HG03460 (cell line): ENCODE results near the gene GRIPAP1.

Experiments used
- ATAC-seq: cut with Tn5 transposase; IDR thresholded peaks from one replicate; pipeline ENCODE4 v1.9.1; 2021; ENCODE audit not compliant: unreplicated experiment

The GRIPAP1 gene, protein sequence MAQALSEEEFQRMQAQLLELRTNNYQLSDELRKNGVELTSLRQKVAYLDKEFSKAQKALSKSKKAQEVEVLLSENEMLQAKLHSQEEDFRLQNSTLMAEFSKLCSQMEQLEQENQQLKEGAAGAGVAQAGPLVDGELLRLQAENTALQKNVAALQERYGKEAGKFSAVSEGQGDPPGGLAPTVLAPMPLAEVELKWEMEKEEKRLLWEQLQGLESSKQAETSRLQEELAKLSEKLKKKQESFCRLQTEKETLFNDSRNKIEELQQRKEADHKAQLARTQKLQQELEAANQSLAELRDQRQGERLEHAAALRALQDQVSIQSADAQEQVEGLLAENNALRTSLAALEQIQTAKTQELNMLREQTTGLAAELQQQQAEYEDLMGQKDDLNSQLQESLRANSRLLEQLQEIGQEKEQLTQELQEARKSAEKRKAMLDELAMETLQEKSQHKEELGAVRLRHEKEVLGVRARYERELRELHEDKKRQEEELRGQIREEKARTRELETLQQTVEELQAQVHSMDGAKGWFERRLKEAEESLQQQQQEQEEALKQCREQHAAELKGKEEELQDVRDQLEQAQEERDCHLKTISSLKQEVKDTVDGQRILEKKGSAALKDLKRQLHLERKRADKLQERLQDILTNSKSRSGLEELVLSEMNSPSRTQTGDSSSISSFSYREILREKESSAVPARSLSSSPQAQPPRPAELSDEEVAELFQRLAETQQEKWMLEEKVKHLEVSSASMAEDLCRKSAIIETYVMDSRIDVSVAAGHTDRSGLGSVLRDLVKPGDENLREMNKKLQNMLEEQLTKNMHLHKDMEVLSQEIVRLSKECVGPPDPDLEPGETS

DNA sequence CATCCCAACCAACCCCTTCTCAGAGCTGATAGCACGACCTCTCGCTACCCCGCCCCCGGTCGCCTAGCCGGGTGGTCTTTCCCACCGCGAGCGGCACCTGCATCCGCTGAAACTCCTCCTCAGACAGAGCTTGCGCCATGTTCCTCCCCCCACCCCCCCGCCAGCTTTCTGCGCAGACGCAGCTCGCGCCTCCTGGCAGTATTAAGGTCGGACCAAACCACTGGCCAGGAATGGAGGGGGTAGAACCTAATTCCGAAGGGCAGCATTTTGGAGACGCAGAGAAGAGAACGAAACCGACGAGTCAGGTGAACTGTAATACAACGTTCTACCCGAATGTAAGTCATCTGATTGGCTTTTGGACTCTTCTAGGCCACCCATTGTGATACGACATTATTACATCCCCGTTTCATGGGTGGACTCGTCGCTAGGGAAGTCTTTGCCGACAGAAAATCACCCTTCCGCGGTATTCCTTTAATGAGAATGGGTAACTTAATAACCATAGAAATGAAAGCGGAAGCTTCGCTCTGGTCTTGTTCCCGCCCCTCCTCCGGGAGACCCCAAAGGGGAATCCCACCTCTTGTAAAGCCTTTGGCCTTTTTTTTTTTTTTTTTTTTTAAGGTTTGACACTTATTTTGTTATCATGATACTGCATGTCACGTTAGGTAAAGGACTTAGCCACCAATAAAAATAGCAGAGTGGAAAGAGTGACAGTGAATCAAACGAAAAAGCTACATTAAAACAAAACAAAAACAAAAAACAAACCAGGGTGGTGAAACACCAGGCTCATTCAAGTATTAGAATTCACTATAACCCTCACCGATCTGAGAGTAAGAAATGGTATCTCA is at the start of gene GRIPAP1:
Gene GRIPAP1 (minus strand): TSS at position 174 of the 845 bp plus-strand sequence. CDS start 35 bp downstream, at position 139.
- ATAC-seq: peak; percentile 85

DNA sequence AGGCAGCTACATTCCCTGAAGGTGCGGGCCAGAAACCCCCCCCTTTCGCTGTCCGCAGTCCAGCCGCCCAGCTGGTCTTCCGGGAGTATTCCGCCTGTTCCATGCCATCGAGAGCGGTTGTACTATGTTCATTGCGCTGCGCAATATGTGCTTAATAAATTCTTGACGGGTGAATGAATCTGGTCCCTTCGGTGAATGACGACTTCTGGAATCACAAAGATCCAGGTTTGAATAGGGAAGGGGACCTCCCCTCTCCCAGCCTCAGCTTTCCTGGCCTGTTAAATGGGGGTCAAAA is 41.9 kb upstream of the GRIPAP1 start:
- ATAC-seq: no peak

DNA sequence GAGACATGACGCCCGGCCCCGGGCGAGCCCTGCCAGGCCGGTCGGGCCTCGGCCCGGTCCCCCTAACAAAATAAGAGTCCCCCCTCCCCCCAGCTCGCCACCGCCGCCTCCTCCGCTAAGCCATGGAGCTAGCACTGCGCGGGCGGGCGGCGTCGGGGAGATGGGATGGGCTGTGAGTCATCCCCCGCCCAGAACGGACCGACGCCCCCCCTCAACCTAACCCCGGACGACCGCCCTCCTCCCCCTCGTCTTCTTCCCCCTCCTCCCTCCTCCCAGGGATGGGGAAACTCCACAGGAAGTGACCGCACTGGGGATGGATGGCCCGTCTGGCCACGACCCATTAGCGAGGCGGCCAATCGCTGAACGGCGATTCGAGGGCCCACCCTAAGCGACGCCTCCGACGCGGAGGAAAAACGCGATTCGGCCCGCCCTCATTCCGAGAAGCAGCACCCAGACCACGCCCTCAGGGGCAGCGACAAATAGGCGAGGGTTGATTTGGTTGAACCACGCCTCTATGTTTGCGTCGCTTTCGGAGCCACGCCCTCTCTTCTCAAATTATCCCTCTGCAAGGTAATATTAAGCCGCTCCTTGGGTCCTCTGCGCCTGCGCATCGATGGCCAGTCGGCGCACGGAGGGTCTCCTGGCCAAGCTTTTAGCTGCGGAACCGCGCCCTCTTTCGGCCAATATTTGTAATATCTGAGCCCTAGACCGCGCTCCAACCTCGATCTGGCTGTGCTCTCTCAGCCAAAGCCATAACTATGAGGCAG is 41.3 kb upstream of the GRIPAP1 start, which contains the start of gene TFE3:
Gene TFE3 (minus strand): TSS at position 138 of the 767 bp plus-strand sequence. CDS start 131 bp downstream, at position 7.
- ATAC-seq: peak; percentile 91

DNA sequence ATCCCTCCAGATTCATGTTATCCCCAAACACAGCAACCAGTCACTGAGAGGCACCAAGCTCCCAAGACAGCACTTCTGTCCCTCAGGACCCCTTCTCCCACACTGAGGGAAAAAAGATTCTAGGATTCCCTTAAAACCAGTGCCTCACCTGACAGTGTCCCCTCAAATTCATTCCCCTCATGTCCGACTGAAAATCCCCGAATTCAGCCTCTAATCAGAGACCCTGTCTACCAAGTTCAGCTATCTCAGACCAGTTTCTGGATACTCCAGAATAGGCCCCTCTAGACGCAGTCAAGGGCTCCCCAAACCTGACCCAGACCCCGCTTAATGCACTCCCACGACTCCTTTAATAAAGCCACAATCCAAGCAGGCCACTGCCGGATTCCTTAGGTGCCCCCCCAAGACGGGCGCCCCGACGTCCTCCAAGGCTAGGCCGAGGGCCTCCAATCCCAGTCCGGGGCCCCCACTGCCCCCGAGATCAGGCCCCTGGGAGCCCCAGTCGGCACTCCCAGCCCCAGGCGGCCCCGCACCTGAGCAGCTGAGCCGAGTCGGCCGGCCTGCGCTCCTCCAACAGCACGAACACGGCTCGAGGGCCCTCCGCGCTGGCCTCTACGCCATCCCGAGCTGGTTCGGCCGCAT is 40.6 kb upstream of the GRIPAP1 start:
- ATAC-seq: no peak

DNA sequence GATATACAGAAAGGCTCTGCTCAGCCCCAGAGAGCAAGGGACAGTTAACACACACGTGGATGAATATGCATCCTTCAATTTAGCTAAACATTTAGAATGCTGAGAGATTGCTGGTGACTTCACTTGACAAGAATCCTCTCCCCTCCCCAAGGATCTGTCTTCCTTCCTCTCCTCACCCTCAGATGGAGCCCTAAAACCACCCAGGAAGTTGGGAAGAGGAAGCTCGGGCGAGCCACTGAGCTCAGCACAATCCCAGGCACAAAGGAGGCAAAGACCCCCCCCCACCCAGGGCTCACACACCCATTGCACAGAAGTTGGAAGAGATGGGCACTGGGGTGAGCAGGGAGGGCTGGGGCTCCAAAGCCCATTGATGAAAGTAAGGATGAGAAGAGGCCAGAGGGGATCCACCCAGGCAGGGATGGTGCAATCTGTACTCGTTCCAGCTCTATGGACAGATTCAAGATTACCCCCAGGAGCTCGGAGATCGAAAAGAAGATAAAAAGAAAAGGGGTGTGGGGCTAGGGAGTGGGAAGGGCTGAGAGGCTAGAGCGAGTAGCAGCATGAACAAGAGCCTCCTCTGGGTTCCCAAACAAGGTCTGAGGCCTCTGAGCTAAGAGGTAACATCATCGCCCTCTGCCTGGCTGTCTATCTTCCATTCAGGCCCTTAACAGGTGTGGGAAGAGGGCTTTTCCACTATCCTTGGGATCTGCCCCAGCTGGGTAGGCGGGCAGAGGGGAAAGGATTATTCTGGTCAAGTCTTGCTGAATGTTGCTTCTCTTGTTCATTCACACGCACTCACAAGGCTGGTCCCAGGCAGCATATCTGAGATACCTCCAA is 39.9 kb upstream of the GRIPAP1 start:
- no peak for ATAC-seq

DNA sequence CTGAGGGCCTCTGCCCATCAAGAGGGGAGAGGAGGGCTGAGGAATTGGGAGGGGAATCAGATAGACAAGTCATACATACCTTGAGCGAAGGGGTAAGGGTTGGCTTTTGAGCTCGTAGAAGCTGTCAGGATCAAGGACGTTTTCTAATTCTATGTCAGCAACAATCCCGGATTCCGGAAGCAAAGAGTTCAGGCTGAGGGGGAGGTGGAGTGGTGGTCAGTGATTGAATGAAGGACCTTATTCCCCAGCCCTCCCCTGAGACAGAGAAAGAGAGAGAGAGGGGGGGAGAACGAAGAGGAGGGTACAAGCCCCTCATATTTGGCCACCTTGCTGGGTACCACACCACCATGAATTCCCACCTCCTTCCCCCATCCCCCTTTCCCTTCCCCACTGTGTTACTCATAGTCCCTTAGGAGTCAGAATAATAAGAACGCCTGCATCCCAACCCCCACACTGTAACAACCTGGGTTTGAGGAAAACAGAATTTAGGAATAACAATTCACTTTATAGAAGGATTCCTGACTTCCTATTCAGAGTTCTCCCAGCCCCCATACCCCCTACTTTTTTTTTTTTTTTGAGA is 38.4 kb upstream of the GRIPAP1 start:
- ATAC-seq: no peak

DNA sequence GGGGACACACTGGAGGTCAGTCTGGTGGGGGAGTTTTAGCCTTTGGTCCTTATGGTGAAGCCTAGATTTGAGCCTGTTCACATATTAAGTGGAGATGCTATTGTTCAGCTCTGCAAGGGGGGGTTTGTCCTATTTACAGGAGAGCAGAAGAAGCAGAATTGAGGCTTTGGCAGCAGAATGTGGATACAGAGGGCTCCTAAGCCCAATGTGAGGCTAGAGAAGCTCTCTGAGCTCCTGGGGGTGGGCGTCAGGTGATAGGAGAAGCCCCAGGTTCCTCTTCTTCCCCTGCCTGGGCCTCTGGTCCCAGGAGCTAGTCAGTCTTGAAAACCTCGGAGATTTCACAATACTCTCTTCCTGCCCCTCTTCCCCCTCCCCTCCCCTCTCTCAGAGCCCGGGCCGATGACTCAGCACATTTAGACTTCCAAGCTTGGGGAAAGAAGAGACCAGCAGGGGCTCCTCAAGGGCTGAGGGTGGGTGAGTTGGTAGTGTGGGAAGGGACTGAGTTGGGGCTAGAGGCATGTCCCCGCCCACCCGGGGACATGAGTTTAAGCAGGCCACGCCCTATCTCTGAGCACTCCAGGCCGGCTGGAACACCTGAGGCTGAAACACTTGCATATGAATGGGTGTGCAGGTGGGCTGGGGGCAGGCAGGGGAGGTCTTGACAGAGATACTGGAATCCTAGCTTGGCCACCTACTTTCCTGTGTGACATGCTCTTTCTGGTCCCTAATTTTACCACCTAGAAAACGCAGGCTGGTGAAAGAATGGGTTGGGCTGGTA is 37.7 kb upstream of the GRIPAP1 start:
- ATAC-seq: no peak

DNA sequence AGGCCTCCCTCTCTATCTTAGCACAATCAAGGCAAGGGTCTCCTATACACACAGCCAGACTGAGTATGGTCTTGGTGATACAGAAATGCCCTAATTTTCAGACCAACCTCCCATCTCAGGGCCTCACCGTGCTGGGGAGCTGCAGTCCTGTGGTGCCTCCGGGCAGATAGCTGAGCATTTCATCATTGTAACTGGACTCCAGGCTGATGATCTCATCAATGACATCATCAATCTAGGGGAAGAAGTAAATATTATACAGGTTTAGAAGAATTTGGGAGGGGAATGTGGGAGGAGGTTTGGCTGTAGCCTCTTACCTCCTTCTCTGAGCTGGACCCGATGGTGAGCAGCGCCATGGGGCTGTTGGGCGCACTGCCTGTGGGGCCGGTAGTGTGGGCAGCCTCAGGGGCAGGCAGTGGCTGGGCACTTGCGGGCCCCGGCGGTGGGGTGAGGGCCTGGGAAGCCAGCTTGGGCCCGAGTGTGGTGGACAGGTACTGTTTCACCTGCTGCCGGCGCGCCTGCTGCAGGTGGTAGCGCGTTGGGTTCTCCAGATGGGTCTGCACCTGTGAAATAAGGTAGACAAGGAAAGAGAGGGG is 35.9 kb upstream of the GRIPAP1 start:
- ATAC-seq: no peak

DNA sequence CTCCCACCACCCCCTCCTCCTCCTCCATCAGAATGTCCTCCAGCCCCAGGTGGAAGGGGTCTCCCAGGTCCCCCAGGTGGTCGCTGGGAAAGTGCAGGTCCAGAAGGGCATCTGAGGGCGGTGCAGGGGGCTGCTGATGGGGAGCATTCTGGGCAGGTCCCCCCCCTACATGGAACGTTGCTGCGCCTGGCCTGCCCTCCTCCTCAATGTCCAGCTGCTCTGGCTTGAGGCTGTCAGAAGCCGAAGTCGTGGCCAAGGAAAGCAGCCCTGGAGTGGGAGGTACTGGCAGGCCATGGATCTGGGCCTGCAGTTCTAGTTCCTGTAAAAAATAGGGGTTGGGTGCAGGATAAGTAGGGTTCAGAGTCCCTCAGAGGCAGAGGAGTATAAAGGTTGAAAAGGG is 28.2 kb upstream of the GRIPAP1 start:
- no peak for ATAC-seq

DNA sequence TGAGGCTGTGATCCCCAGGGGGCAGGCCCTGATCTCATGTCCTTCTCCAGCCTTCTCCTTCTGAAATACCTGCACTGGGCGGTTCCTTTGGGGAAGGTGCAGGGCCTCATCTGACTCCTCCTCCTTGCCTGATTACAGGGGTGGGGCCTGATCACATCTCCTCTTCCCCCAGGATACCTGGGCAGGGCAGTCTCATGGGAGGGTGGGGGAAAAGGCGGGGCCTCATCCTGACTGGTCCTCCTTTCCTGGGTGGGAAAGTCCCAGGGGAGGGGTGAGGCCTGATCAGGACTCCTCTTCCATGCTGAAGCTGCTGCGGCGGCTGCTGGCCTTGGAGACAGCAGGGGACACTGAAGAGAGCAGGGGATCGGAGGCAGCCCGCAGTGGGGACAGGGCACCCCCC is 27.8 kb upstream of the GRIPAP1 start:
- ATAC-seq: no peak

DNA sequence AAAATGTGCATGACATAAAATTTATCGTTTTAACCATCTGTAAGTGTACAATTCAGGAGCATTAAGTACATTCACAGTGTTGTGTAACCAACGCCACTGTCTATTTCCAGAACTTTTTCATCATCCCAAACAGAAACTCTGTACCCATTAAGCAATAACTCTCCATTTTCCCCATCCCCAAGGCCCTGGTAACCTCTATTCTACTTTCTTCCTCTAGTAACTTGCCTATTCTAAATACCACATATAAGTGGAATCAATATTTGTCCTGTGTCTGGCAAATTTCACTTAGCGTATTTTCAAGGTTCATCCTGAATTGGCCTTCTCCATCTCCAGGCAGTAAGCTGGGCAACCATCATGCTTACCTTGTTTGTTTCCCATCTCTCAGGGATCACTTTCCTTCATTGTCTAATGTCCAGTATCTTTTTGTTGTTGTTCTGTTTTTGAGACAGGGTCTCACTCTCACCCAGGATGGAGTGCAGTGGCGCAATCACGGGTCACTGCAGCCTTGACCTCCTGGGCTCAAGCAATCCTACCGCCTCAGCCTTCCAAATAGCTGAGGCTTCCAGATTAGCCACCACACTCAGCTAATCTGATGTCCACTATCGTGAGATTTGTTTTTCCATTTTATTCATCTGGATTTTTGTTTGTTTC is 17.7 kb upstream of the GRIPAP1 start:
- no peak for ATAC-seq

DNA sequence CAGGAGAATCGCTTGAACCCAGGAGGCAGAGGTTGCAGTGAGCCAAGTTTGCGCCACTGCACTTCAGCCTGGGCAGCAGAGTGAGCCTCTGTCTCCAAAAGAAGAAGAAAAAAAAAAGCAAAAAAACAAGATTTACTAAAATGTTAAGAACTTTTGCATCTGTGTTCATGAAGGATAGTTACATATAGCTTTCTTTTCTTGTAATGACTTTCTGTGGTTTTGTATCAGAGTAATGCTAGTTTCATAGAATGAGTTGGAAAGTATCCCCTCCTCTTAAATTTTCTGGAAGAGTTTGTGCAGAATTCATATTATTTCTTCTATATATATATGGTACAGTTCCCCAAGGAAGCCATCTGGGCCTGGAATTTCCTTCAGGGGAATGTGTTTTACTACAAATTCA is 17.0 kb upstream of the GRIPAP1 start:
- ATAC-seq: no peak

DNA sequence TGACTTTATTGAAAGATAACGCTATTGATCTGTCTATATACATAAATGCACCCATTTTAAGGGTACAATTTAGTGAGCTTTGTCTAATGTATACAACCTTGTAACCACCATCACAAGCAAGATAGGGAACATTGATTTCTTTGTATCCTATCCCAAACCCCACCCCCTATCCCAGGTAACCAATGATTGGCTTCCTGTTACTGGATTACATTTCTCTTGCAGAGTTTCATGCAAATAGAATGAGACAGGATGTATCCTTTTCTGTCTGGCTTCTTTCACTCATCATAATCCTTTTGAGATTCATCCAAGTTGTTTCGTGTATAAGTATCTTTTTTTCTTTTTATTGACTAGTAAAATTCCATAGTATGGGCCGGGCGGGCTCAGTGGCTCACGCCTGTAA is 1.6 kb upstream of the GRIPAP1 start:
- ATAC-seq: no peak

DNA sequence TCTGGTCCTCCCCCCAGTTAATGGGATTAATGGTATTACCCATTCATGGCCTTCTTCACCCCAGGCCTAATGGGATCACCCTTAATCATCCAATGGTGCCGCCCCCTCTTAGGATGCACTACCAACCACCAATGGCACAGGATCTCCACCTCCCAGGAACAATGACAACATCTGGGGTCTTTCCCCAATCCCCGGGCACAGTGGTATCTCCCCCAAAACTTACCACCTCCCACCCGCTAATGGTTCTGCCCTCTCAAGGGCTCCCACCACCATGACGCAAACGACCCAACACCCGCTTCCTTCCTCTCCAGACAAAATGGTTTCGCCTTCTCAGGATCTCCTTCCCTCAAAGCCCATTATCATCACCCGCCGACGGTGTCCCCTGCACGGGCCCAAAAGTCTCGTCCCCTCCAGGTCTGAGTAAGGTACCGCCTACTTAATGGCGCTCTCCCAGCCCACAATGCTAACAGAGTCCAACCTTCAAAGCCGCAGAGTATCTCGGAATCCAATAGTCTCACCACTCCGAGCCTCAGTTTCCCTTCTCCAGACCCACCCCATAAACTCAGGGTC is 458 bp downstream of the GRIPAP1 start:
- ATAC-seq: peak; percentile 27

DNA sequence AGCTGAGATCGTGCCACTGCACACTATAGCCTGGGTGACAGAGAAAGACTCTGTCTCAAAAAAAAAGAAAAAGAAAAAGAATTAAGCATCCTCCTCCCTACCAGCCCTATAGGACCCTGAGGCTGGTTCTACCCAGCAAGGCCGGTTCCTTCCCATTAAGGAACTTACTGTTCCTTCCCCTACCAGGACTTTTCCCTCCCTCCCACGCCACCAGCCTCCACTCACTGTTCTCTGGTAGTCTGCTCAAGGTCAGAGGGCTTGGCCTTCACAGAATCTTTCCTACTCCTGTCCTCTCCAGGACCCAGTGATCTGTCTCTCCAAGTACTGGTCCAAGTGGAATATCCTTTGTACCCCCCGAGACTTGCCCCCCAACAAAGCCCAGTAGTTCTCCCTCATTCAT is 1.4 kb downstream of the GRIPAP1 start:
- ATAC-seq: no peak

DNA sequence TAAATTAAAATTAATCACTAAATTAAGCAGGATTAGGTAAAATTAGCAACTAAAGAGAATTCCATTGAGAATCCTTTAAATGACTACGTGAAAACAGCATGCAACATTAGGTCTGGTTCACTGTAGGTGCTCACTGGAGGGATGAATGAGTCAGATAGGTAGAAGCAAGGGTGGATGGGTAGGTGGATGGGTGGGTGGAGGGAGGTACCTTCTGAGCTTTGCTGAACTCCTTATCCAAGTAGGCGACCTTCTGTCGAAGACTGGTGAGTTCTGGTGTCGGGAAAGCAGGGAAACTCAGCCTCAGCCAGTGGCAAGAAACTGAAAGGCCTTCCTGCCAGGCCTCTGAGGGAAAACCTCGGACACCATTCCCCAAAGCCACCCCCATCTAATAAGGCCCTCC is 3.0 kb downstream of the GRIPAP1 start:
- no peak for ATAC-seq

DNA sequence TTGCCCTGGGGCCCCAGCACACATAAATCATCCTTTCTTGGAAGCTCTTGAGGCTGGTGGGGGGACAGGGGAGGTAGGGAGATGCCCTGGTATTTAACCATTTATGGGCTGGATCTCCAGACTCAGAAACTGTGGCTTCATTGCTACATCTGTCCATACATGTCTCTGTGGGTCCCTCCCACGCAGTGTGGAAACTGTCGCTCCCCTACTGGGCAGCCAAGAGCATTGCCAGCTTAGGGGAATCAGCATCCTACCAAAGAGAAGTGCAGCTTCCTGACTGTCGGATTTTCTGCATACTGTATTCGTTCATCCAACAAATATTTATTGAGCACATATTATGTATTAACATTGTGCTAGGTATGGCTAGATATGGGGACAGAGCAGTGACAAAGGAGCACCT is 3.7 kb downstream of the GRIPAP1 start:
- no peak for ATAC-seq
